Measurements from ENCODE around the gene ELL.
A peak's percentile ranks its signal among the peaks of the same experiment; 100 is the strongest.

The ELL gene

GRCh38 chr19:18496980-18497256 is 25.0 kb downstream of the ELL start:
- peak overlapping the region; percentile 96 for H3K27ac ChIP-seq
- TF ChIP-seq, protein P1, sequence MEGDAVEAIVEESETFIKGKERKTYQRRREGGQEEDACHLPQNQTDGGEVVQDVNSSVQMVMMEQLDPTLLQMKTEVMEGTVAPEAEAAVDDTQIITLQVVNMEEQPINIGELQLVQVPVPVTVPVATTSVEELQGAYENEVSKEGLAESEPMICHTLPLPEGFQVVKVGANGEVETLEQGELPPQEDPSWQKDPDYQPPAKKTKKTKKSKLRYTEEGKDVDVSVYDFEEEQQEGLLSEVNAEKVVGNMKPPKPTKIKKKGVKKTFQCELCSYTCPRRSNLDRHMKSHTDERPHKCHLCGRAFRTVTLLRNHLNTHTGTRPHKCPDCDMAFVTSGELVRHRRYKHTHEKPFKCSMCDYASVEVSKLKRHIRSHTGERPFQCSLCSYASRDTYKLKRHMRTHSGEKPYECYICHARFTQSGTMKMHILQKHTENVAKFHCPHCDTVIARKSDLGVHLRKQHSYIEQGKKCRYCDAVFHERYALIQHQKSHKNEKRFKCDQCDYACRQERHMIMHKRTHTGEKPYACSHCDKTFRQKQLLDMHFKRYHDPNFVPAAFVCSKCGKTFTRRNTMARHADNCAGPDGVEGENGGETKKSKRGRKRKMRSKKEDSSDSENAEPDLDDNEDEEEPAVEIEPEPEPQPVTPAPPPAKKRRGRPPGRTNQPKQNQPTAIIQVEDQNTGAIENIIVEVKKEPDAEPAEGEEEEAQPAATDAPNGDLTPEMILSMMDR (conservative IDR thresholded peaks at IDR 0.05): no peak

DNA sequence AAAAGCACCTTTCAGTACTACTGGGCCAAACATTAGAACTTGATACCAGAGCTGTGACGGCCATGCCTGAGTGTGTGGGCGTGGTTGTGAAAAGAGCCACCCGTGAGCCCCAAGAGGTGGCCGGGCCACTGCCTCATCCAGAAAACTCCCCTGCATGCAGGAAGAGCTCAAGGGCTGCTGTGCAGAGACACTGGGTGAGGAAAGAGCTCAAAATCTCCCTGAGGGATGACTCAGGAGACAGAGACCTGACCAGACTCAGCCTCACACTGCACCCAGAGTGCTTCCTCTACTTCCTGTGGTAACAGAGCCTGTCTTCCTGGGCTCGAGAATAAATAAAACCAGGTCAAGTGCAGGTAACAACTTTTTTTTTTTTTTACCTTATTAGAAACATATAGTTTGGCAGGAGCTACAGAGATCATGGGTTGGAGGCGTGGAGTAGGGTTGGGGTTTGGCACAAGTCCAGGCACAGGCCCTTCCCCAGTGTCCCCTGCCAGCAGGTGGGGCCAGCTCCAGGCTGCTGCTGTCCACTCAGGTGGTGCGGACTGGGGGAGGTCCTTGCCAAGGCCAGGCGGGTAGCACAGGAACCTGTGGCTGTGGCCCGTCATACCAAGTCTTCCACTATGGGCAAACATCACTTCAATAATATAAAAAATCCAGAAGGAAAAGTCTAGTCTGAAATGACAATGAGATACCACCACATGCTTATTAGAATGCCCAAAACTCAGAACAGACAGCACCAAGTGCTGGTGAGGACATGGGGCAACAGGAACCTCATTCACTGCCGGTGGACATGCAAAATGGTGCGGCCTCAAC is 25.5 kb downstream of the ELL start:
- H3K27ac ChIP-seq: peak overlapping the region; percentile 96
- TF ChIP-seq, protein P1 (conservative IDR thresholded peaks at IDR 0.05): peak; percentile 43

DNA sequence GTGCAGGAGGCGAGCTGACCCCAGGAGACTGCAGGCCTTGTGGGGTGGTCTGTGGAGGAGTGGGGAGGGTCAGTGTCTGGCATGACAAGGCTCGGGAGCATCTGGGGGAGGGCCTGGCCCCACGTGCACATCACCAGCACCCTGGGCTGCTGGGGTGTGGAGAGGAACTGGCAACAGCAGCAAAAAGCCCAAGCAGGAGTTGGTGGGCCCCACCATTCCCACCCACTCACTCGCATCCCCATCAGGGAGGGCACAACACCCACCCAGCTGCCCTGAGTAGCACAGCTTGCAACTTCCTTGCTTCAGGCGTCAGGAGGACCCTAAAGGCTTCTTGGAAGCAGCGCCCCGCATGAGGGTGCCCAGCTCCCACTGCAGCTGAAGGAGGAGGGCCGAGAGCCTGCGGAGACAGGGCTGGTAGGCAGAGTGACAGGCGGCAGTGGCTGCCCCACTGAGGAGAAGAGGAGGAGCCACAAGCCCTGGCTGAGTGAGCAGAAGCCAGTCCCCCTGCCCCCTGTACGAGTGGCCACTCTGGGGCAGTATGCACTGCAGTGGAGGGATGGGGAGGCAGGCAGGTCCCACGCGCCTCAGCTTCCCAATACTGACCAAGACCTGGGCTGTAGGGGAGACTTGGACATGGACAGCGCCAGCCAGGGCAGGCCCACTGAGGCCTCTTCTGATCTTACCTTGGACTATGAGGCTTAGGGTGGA is 26.5 kb downstream of the ELL start:
- H3K27ac ChIP-seq: peak overlapping the region; percentile 96
- TF ChIP-seq, protein P1 (conservative IDR thresholded peaks at IDR 0.05): no peak

DNA sequence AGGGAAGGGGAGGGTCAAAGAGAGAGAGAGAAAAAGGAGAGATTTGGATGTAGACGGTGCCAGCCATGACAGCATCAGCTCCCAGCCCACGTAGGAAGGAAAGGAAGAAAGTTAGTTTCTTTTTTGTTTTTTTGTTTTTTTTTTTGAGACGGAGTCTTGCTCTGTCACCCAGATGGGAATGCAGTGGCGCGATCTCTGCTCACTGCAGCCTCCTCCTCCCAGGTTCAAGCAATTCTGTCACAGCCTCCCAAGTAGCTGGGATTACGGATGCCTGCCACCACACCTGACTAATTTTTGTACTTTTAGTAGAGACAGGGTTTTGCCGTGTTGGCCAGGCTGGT is 27.6 kb downstream of the ELL start:
- peak overlapping the region; percentile 96 for H3K27ac ChIP-seq
- TF ChIP-seq, protein P1 (conservative IDR thresholded peaks at IDR 0.05): no peak

DNA sequence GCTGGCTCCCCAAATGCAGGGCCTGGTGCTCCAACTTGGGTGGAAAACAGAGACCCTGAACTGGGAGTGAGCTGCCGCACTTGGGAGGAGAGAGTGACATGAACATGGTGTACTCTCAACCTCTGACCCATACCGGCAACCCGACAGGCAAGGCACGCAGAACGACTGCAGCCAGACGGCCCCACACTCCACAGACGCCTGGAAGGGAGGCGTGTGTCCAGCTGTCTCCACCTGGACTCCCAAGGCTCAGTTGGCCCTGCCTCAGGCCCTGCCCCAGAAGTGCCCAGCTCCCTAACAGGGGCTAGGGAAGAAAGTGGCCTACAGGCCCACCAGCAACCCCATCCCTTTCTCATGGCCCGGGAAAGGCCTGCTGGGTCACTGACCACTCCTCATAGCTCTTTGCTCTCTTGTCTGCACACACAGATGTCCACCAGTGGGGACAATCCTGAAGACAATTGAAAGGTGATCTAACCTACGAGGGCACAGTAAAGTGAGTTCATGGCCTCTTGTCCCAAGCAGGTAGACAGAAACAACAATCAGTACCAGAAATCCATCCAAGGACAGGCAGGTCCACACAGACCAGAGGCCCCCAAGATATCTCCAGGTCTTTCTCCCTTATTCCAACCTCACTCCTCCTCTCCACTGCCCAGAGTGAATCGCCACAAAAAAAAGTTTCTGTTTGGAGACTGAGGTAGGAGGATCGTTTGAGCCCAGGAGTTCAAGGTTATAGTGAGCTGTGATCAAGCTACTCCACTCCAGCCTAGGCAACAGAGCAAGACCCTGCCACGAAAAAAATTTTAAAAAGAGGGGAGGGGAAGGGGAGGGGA is 28.2 kb downstream of the ELL start:
- H3K27ac ChIP-seq: peak overlapping the region; percentile 96
- TF ChIP-seq, protein P1 (conservative IDR thresholded peaks at IDR 0.05): no peak

DNA sequence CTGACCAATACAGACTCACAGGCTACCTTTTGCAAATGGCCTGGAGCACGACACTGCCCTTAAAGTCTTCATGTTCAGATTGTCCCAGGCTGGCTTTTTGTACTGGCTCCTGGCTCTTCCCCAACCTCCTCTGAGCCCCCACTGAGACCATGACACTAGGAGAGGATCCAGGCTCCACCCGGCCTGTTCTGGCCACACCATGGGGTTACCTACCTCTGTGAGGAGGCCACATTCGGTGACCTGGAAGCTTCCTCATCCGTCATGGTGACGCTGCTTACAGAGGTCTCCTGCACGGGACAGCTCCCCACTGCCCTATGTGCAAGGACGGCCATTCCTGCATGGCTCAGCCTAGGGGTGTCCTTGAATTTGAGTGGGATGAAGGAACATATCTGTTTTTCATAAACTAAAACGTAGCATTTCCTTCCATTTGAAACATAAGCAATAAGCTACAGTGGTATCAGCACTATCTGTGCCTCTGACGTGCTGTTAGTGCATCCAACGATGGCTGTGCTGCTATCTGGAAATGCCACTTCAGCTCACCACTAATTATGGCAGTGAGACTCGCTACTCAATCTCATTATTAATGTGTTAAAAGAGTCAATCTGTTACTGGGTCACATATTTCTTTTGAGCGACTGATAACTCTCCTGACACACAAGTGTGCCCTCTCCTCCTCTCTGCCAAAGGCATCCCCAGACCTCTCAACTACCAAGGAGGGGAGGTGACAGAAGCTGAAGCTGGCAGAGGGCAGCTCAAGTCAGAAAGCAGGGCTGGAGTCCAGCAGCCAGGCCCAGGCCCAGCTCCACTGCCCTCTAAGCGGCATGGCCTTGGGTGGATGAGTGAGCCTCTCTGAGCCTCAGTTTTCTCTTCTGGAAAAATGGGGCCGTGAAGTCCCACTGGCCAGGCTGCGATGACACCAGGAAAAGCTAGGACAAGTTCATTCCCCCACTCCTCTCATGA is 29.6 kb downstream of the ELL start:
- TF ChIP-seq, protein P1 (conservative IDR thresholded peaks at IDR 0.05): no peak
- peak overlapping the region; percentile 96; the same call in 1 of the 2 replicates for H3K27ac ChIP-seq
